DMS 273 (cell line): Measurements from ENCODE around the gene ARHGEF11.

Source experiments
- DNase-seq: peaks from one replicate; lab custom pipeline; 2025; ENCODE audit not compliant: unreplicated experiment; lab: John Stamatoyannopoulos, UW

The ARHGEF11 gene

GRCh38 chr1:156898161-156898566, 147.4 kb downstream of the ARHGEF11 start:
- no peak for DNase-seq

DNA sequence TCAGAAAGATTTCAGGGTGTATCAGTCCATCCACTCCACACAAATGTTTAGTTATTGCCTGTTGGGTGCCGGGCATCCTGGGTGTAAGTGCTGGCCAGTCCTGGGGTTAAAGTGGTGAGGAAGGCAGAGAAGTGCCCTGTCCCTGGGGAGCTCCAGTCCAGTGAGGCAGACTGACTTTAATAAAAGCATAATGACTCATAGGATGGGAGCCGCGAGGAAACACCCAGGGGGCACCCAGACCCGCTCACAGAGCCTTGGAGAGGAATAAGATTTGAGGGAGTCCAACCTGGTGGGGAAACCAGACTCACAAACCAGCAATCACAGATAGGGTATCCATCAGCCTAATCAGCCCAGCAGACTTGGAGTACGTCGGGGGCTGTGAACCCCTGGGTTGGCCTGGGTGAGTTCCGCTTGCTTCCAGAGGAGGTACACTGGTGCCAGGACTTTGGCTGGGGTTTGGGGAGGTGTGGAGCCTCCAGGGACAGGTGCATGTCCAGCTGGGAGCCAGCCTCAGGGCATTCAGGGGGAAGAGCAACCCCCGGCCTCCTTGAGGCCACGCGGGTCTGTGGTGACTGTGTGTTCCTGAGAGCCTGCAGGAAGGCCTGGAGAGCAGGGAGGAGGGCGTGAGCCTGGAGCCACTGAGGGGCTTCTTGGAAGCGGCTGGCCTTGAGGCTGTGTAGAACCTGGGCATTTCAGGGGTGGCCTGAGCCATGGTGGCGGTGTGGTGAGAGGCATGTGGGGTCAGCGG, 148.3 kb downstream of the ARHGEF11 start:
- DNase-seq = no peak

DNA sequence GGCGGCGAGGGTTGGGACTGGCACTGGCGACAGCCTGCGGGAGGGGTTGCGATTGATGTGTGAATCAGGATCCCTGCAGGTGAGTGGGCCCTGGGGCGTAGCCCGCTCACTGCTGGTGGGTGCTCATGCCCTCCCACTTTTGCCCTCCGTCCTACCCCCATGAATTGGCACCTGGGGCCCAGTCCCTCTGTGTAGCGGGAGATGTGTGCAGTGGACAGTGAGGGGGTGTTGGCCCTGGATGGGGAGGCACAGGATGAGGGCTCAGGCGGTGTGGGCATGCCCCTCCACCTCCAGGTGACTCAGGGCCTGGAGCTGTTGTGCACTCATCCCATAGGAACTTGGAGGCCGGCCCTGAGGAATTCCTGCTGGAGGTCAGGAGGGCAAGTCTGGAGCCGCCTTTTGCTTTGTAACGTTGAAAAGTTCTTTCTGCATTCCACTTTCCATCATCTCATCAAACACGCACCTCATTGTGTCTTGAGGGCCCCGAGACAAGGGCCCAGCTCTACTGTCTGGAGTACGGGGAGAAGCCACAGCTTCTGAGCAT, 149.0 kb downstream of the ARHGEF11 start:
- no peak for DNase-seq

- no peak for DNase-seq
Measured at GRCh38 chr1:156895927-156896326, 149.6 kb downstream of the ARHGEF11 start.

DNA sequence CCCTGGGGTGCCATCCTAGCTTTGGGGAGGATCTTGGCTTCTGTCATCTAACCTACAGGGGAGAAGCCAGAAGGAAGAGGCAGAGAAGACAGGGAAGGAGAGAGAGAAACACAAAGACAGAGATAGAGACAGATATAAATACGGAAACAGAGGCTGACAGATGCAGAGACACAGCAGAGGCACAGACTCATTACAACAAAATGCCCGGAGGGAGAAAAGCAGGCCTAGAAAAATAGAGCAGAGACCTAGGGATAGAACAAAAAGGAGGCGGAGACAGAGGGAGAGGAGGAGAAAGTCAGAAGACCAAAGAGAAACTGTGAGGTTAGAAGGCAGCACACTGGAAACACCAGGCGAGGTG, 150.1 kb downstream of the ARHGEF11 start:
- no peak for DNase-seq

- no peak for DNase-seq
Measured at GRCh38 chr1:156894711-156895454, 150.7 kb downstream of the ARHGEF11 start.

DNA sequence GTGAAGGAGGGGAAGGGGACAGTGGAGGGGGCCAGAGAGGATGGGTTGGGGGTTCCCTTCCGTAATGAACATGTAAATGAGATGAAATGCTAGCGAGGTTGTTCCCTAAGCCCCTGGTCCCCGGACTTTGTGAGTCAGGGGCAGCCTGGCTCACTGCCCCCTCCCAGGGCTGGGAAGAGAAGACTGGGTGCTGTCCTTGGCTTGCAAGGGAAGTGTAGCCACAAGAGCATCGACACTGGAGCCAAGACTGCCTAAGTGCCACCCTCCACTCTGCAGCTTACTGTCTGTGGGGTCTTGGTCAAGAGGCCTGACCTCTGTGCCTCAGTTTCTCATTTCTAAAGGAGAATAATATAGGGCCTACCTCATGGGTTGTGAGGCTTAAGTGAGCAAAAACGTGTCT, 151.5 kb downstream of the ARHGEF11 start:
- DNase-seq = no peak

DNA sequence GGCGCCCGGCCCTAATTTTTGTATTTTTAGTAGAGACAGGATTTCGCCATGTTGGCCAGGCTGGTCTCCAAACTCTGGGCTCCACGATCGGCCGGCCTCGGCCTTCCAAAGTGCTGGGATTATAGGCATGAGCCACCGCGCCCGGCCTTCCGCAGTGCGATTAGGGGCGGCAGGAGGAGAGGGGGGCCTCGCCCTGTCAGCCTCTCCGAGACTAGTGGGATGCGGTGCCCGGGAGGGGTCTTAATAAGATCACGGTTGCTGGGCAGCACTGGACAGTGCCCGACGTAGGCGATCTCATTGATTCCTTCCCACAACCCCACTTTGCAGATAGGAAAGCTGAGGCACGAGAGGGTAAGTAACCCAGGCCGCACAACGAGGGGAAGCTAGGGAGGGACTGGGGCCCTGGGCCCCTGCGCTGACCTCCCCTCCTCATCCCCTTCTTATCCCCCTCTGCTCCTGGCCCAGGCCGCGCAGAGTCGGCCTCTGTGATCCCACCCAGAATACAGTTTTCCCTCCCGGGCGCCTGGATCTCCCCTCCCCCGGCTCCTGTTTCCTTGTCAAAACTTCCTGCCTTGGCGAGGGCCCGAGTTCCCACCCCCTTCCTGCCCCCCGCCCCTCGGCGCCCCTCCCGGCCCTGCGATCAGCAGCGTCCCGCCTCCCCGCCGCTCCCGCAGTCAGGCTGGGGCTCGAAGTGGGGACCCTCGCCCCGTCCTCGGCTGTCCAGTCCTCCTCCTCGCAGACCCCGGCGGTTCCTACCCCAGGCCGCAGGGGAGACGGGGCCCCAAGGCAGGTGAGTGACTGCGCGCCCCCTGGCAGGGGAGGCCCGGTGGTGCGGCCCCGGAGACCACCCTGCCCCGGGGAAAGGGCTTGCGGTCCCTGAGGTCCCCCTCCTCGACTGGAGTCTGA, 152.2 kb downstream of the ARHGEF11 start, which contains the start of gene PEAR1:
PEAR1 (plus strand) TSS at position 671 of the 906 bp plus-strand sequence. CDS start 10,209 bp downstream, outside the sequence.
- no peak for DNase-seq

- DNase-seq = peak; percentile 97
Measured at GRCh38 chr1:156892190-156893047, 153.1 kb downstream of the ARHGEF11 start.

DNA sequence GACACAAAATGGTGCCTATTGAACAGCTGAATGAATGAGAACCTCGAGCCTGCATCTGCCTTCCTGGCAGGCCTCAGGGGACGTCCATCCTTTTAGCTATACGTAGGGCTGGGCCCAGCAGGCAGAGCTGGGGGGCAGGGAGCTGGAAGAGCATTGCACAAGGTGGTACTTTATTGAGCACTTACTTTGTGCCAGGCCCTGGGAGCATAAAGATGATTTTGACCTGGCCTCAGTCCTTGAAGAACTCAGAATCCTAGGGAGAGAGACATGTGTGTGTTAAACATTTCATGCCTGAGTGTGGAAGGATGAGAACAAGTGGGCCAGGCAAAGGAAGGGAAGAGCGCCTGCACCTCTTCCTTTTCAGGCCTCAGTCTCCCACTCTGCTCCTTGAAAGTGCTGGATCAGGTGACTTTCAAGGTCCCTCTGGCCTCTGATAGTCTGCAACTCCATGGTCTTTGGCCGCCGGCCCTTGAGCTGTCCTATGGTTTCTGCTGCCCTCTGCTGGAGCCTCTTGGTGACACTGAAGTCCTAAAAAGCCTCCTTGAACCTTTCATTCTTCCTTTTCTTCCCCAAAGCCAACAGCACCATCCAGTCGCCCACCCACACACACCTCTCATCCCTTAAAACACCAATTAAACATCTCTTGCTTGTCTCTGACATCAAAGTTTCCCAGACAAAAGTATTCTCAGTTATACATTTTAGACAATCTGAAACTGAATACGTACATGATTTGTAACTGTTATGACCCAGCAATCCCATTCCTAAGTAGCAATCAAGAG, 155.6 kb downstream of the ARHGEF11 start:
- peak; percentile 89 for DNase-seq

GRCh38 chr1:156887734-156888133, 157.8 kb downstream of the ARHGEF11 start:
- no peak for DNase-seq

GRCh38 chr1:156887317-156887716, 158.2 kb downstream of the ARHGEF11 start:
- DNase-seq = no peak

DNA sequence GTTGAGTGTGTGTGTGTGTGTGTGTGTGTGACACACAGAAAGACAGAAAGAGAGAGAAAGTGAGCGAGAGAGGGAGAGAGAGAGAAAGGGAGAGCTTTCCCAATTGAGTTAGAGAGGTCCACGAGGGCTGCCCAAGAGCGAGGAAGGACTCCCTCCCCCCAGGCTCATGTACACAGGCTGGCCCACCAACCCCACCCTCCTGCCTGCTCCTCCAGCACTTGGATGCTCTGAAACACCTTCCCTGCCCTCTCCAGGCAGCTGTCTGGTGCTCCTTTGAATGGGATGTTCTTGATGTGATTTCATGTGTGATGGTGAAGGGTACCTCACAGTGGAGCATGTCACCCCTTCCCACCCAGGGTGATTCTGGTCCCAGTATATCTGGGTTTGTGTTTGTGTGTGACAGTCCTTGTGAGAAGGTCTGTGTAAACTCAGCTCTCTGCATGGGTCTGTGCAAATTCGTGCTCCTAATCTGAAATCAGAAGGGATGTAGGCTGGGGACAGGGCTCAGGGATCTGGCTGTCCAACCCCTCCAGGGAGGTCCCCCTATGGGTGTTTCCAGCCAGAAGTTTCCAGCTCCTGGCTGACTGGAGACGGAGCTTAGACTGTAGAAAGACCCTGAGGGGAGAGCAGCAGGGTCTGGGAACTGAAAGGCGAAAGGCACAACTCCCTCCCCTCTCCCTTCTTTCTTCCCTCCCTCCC, 158.8 kb downstream of the ARHGEF11 start:
- DNase-seq = no peak

DNA sequence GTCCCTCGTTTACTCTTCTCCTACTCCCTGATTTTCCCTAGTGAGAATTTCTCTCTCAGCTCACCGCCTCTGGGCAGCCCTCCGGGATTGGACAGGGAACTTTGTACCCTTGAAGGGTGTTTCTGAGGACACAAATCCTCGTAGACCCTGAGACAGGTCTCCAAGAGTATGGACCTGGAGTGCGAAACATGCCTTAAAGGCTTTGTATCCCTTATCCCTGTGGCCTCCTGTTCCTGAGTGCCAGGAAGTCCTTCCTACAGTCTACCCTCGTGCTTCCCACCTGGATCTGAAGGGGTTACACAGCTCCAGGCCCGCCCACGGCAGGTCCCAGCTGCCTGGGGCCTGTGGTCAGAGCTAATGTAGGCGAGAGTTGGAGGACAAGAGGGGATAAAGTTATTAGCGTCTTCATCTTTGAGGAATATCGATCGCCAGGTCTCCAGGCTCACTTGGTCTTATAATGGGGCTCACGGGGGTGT, 159.6 kb downstream of the ARHGEF11 start:
- no peak for DNase-seq

- no peak for DNase-seq
Measured at GRCh38 chr1:156885314-156885713, 160.2 kb downstream of the ARHGEF11 start.
